ENCODE results near the gene PLOD1.

PLOD1 gene

GRCh38 chr1:11957897-11958296 lies 23.4 kb downstream of the PLOD1 start:
- ChIA-PET POLR2A (interaction anchor here (1.0 to 1.7 kb wide), 4 partner anchors 9 to 48 kb away, joined by 3 to 5 read pairs (median 4); partner anchors contain the start of genes MFN2 and PLOD1), CTCF (no interaction called here)
- TF ChIP-seq BHLHE40 (IDR thresholded peaks at IDR 0.05; ENCODE audit: borderline replicate concordance) (no peak), HDGF (IDR thresholded peaks at IDR 0.05; ENCODE audit: borderline replicate concordance) (no peak), NFRKB (IDR thresholded peaks at IDR 0.05) (no peak), ZNF384 (IDR thresholded peaks at IDR 0.05) (no peak), LEF1 (IDR thresholded peaks at IDR 0.05; ENCODE audit: borderline replicate concordance) (no peak), ELF4 (IDR thresholded peaks at IDR 0.05) (no peak), SP1 (IDR thresholded peaks at IDR 0.05) (no peak), SUZ12 (IDR thresholded peaks at IDR 0.05) (no peak), FOXM1 (IDR thresholded peaks at IDR 0.05; ENCODE audit: borderline replicate concordance) (no peak), ARNT (IDR thresholded peaks at IDR 0.05) (no peak), CTBP1 (IDR thresholded peaks at IDR 0.05; ENCODE audit: borderline replicate concordance) (no peak)
- no peak for DNase-seq (ENCODE audit: extremely low spot score)

GRCh38 chr1:11960276-11960675 lies 25.8 kb downstream of the PLOD1 start:
- POLR2A ChIA-PET, result interaction anchor here (1.2 kb wide), 1 partner anchor 16 kb away, joined by 3 read pairs; no protein-coding TSS in a partner anchor
- no peak for DNase-seq (ENCODE audit: extremely low spot score)
- TF ChIP-seq ZNF384 (IDR thresholded peaks at IDR 0.05), result no peak
- no peak for TF ChIP-seq ARNT (IDR thresholded peaks at IDR 0.05)
- no peak for TF ChIP-seq ELF4 (IDR thresholded peaks at IDR 0.05)
- no peak for TF ChIP-seq FOXA1 (IDR thresholded peaks at IDR 0.05)
- TF ChIP-seq TARDBP (IDR thresholded peaks at IDR 0.05), result no peak
- TF ChIP-seq NFRKB (IDR thresholded peaks at IDR 0.05), result no peak
- TF ChIP-seq CTBP1 (IDR thresholded peaks at IDR 0.05; ENCODE audit: borderline replicate concordance), result no peak
- TF ChIP-seq HDGF (IDR thresholded peaks at IDR 0.05; ENCODE audit: borderline replicate concordance), result no peak
- CTCF ChIA-PET, result no interaction called here

- CTCF ChIA-PET, result no interaction called here
- no peak for DNase-seq (ENCODE audit: extremely low spot score)
- no peak for TF ChIP-seq FOXA1 (IDR thresholded peaks at IDR 0.05)
- TF ChIP-seq PKNOX1 (IDR thresholded peaks at IDR 0.05), result peak; percentile 18; the same call in 1 of the 2 replicates
- POLR2A ChIA-PET, result interaction anchor here (1.2 to 3.2 kb wide), 2 partner anchors 16 to 52 kb away, joined by 3 to 27 read pairs; no protein-coding TSS in a partner anchor
Measured at GRCh38 chr1:11960715-11961114, 26.2 kb downstream of the PLOD1 start.

DNA sequence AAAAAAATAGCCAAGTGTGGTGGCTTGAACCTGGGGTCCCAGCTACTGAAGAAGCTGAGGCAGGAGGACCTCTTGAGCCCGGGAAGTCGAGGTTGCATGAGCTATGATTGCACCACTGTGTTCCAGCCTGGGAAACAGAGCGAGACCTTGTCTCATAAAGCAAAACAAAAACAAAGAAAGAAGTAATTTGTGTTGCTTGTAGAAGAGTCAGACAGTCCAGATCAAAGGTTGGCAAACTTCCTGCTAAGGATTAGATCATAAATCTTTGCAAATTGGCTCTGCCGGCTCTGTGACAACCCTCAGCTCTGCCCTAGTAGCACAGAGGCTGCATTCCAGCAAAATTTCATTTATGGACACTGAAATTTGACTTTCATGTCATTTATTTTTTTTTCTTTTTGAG lies 26.7 kb downstream of the PLOD1 start:
- TF ChIP-seq ELF4 (IDR thresholded peaks at IDR 0.05) (no peak), LEF1 (IDR thresholded peaks at IDR 0.05; ENCODE audit: borderline replicate concordance) (no peak), BHLHE40 (IDR thresholded peaks at IDR 0.05; ENCODE audit: borderline replicate concordance) (no peak), FOXA1 (IDR thresholded peaks at IDR 0.05) (no peak), NFRKB (IDR thresholded peaks at IDR 0.05) (no peak), L3MBTL2 (conservative IDR thresholded peaks at IDR 0.05) (no peak), PKNOX1 (IDR thresholded peaks at IDR 0.05) (peak; percentile 62), ZNF384 (IDR thresholded peaks at IDR 0.05) (no peak)
- ChIA-PET CTCF (interaction anchor here (0.7 kb wide), 1 partner anchor 57 kb away, joined by 4 read pairs; no protein-coding TSS in a partner anchor), POLR2A (interaction anchor here (1.2 to 3.2 kb wide), 2 partner anchors 15 to 52 kb away, joined by 3 to 27 read pairs; no protein-coding TSS in a partner anchor)
- DNase-seq (ENCODE audit: extremely low spot score), result no peak

- no peak for DNase-seq (ENCODE audit: extremely low spot score)
- TF ChIP-seq BHLHE40 (IDR thresholded peaks at IDR 0.05; ENCODE audit: borderline replicate concordance) (no peak), ZNF384 (IDR thresholded peaks at IDR 0.05) (no peak), NFRKB (IDR thresholded peaks at IDR 0.05) (no peak), ELF4 (IDR thresholded peaks at IDR 0.05) (no peak), LEF1 (IDR thresholded peaks at IDR 0.05; ENCODE audit: borderline replicate concordance) (no peak), ARNT (IDR thresholded peaks at IDR 0.05) (no peak), FOXA1 (IDR thresholded peaks at IDR 0.05) (no peak), L3MBTL2 (conservative IDR thresholded peaks at IDR 0.05) (no peak), TARDBP (IDR thresholded peaks at IDR 0.05) (no peak), SUZ12 (IDR thresholded peaks at IDR 0.05) (no peak), PKNOX1 (IDR thresholded peaks at IDR 0.05) (no peak), FOXM1 (IDR thresholded peaks at IDR 0.05; ENCODE audit: borderline replicate concordance) (no peak), CTBP1 (IDR thresholded peaks at IDR 0.05; ENCODE audit: borderline replicate concordance) (no peak), SP1 (IDR thresholded peaks at IDR 0.05) (no peak), FOXK2 (IDR thresholded peaks at IDR 0.05) (no peak), HDGF (IDR thresholded peaks at IDR 0.05; ENCODE audit: borderline replicate concordance) (no peak)
- ChIA-PET CTCF (interaction anchor here (0.7 kb wide), 1 partner anchor 110 kb away, joined by 3 read pairs; no protein-coding TSS in a partner anchor), POLR2A (interaction anchor here (3.2 kb wide), 1 partner anchor 54 kb away, joined by 27 read pairs; no protein-coding TSS in a partner anchor)
Measured at GRCh38 chr1:11963622-11964021, 29.1 kb downstream of the PLOD1 start.

DNA sequence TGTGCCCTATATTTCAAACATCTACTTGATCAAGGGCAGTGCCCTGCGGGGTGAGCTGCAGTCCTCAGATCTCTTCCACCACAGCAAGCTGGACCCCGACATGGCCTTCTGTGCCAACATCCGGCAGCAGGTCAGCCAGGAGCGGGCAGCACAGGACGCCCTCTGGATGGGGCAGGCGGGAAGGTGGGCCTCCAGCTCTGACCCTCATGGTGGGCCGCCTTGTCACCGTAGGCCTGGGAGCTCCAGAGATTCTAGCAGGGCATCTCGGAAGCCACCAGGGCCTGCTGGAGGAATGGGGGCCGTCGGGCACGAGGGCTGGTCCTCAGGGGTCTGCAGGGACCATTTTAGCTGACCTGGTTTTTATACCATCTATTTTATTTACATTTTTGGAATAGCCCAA lies 30.1 kb downstream of the PLOD1 start:
- TF ChIP-seq FOXK2 (IDR thresholded peaks at IDR 0.05) (no peak), BHLHE40 (IDR thresholded peaks at IDR 0.05; ENCODE audit: borderline replicate concordance) (no peak), ARNT (IDR thresholded peaks at IDR 0.05) (no peak), TARDBP (IDR thresholded peaks at IDR 0.05) (no peak), LEF1 (IDR thresholded peaks at IDR 0.05; ENCODE audit: borderline replicate concordance) (no peak), ELF4 (IDR thresholded peaks at IDR 0.05) (no peak), SUZ12 (IDR thresholded peaks at IDR 0.05) (no peak), HDGF (IDR thresholded peaks at IDR 0.05; ENCODE audit: borderline replicate concordance) (no peak), NFRKB (IDR thresholded peaks at IDR 0.05) (no peak), FOXA1 (IDR thresholded peaks at IDR 0.05) (no peak), L3MBTL2 (conservative IDR thresholded peaks at IDR 0.05) (no peak), PKNOX1 (IDR thresholded peaks at IDR 0.05) (no peak)
- ChIA-PET CTCF (no interaction called here), POLR2A (interaction anchor here (3.5 kb wide), 1 partner anchor 56 kb away, joined by 66 read pairs; no protein-coding TSS in a partner anchor)
- DNase-seq (ENCODE audit: extremely low spot score), result no peak
